HepG2 (cell line): ENCODE results near the gene ZFHX3. TPM values are rescaled to one million over a fixed set of nuclear protein-coding genes. Genes with fewer than 3 reads are reported as not detected.

Experiments used
- AKNA ChIP-seq: sonication (generic); formaldehyde crosslinking; IDR thresholded peaks from 2 replicates; pipeline ENCODE4 v1.4.0; 2020; ENCODE audit warnings: missing genetic modification reagents, borderline replicate concordance
- GMEB1 ChIP-seq: sonication (generic); formaldehyde crosslinking; IDR thresholded peaks from 2 replicates; pipeline ENCODE4 v1.5.1; 2020; ENCODE audit warnings: missing genetic modification reagents, mild to moderate bottlenecking, borderline replicate concordance
- HNF1A ChIP-seq, 2 experiments: sonication (generic) in 1 of 2; formaldehyde crosslinking in 1 of 2; IDR thresholded peaks; 2 replicates each; pipeline versions ENCODE4 v1.4.0 to v1.6.1; 2016 to 2020; ENCODE audit warnings: borderline replicate concordance in 1 of 2, low read depth in 1 of 2, mild to moderate bottlenecking in 1 of 2, missing genetic modification reagents in 1 of 2
- ISL2 ChIP-seq: sonication (generic); formaldehyde crosslinking; IDR thresholded peaks from 2 replicates; pipeline ENCODE4 v1.5.0; 2020; ENCODE audit warnings: missing genetic modification reagents
- POLR2G ChIP-seq: fragments of 200-400 bp; formaldehyde crosslinking; IDR thresholded peaks from 2 replicates; pipeline ENCODE4 v1.6.1; 2018; ENCODE audit warnings: mild to moderate bottlenecking, low read depth, low read length, moderate library complexity
- TOPORS ChIP-seq: sonication (generic); formaldehyde crosslinking; IDR thresholded peaks from 2 replicates; pipeline ENCODE4 v1.8.0; 2023; ENCODE audit warnings: mild to moderate bottlenecking, missing genetic modification reagents
- YEATS4 ChIP-seq: sonication (generic); formaldehyde crosslinking; IDR thresholded peaks from 2 replicates; pipeline ENCODE4 v1.4.0; 2020; ENCODE audit warnings: missing genetic modification reagents, borderline replicate concordance
- ZNF530 ChIP-seq: sonication (generic); formaldehyde crosslinking; IDR thresholded peaks from 2 replicates; pipeline ENCODE4 v1.5.0; 2020; ENCODE audit warnings: low read depth, mild to moderate bottlenecking, missing genetic modification reagents
- ZNF747 ChIP-seq: sonication (generic); formaldehyde crosslinking; IDR thresholded peaks from 2 replicates; pipeline ENCODE4 v1.8.1; 2023; ENCODE audit warnings: missing genetic modification reagents, mild to moderate bottlenecking, borderline replicate concordance
- ZNF770 ChIP-seq: sonication (generic); formaldehyde crosslinking; IDR thresholded peaks from 2 replicates; pipeline ENCODE4 v1.5.0; 2020; ENCODE audit warnings: mild to moderate bottlenecking, missing genetic modification reagents
- polyA plus RNA-seq, 8 experiments: library from polyadenylated mRNA; depleted of rRNA in 3 of 8; stranded (reverse) in 7 of 8; unstranded in 1 of 8; fragments of >200 nt; fragmentation: Illumina TruSeq in 4 of 8; extraction: Trizol in 4 of 8; gene quantifications; 2 replicates each; pipeline versions ENCODE4 v1.2.1 to v1.2.3, GENCODE V29; 2011 to 2016; ENCODE audit warnings: low read depth in 4 of 8, missing spikeins in 1 of 8, mixed read lengths in 1 of 8; ENCODE audit not compliant: insufficient read depth in 1 of 8
- total RNA-seq, 5 experiments: library from RNA; depleted of rRNA; stranded (reverse); fragments of >200 nt; fragmentation: Illumina TruSeq; extraction: Trizol; gene quantifications; 2 replicates each; pipeline ENCODE4 v1.2.3, GENCODE V29; 2016; ENCODE audit warnings: low read depth in 1 of 5

Gene ZFHX3
- total and polyA plus RNA-seq, 2 of the 13 experiments (the other 11 are each of a cell fraction or from before 2014, with no cell fraction given), result 5.0 to 6.0 TPM

- peak; percentile 94 for TF ChIP-seq HNF1A (IDR thresholded peaks at IDR 0.05; ENCODE audit: low read depth)
- TF ChIP-seq HNF1A (CRISPR knock-in tag; IDR thresholded peaks at IDR 0.05; ENCODE audit: borderline replicate concordance), result peak; percentile 94
- no peak for TF ChIP-seq AKNA
- peak; percentile 44; the same call in 1 of the 2 replicates for TF ChIP-seq YEATS4 (CRISPR knock-in tag)
- TF ChIP-seq ZNF530 (CRISPR knock-in tag), result no peak
- TF ChIP-seq ZNF747 (CRISPR knock-in tag), result peak; percentile 46; the same call in 1 of the 2 replicates
- TF ChIP-seq ISL2 (CRISPR knock-in tag), result peak; percentile 67; the same call in 1 of the 2 replicates
- no peak for TF ChIP-seq TOPORS (CRISPR knock-in tag)
- no peak for TF ChIP-seq POLR2G
- TF ChIP-seq GMEB1 (CRISPR knock-in tag), result no peak
- no peak for TF ChIP-seq ZNF770 (CRISPR knock-in tag)
Observed at GRCh38 chr16:73015612-73016487, 32.1 kb downstream of the ZFHX3 start (continued).
